Psoas muscle (tissue), 8 donors: ENCODE data around the gene TM9SF1. TPM values are rescaled to one million over a fixed set of nuclear protein-coding genes. Genes with fewer than 3 reads are reported as not detected.

Experiments
- ATAC-seq, 4 donors: fragments of 200-7000 bp; cut with Tn5 transposase; one replicate each; pipeline ENCODE4 v1.9.1; 2020; ENCODE audit warnings: moderate library complexity in 3 of 4, mild to moderate bottlenecking in 2 of 4
- DNase-seq, 2 donors: peaks; one replicate each; pipeline ENCODE4 v3.0.0-alpha.2; 2020
- H3K27ac ChIP-seq: fragments of 200-600 bp; one replicate; pipeline ENCODE4 v1.8.0; 2022
- H3K27me3 ChIP-seq, 3 donors: fragments of 200-600 bp in 1 of 3; one replicate each; pipeline versions ENCODE4 v1.6.1 to v1.8.0; 2013 to 2022; ENCODE audit warnings: low read length in 2 of 3, mild to moderate bottlenecking in 2 of 3, moderate library complexity in 1 of 3; ENCODE audit not compliant: insufficient read depth in 3 of 3
- H3K36me3 ChIP-seq, 2 donors: fragments of 200-600 bp in 1 of 2; one replicate each; pipeline versions ENCODE4 v1.6.1 to v1.8.0; 2013 to 2022; ENCODE audit warnings: low read depth in 1 of 2, mild to moderate bottlenecking in 1 of 2, moderate library complexity in 1 of 2; ENCODE audit not compliant: insufficient read depth in 1 of 2
- H3K4me1 ChIP-seq: fragments of 200-600 bp; one replicate; pipeline ENCODE4 v1.8.0; 2022
- H3K4me3 ChIP-seq: fragments of 200-600 bp; one replicate; pipeline ENCODE4 v1.8.0; 2022; ENCODE audit warnings: mild to moderate bottlenecking
- H3K9me3 ChIP-seq: fragments of 200-600 bp; one replicate; pipeline ENCODE4 v1.8.0; 2022
- WGBS, 3 donors: extraction: QIAGEN DNeasy Blood & Tissue Kit; methylation state at CpG; one replicate each; pipeline versions ENCODE4 v1.1.6 to v1.1.7; 2013; 5-methylcytosine and 5-hydroxymethylcytosine counted together
- intact Hi-C, 2 donors: fragments of 100-400 bp; cut with DNase I; formaldehyde crosslinking; loops; one replicate each; pipeline versions ENCODE4 v1.11.0 to v1.14.2; 2022
- polyA plus RNA-seq, 3 donors: library from polyadenylated mRNA; stranded (reverse); fragments of 200-250 nt; gene quantifications; one replicate each; pipeline ENCODE4 v1.2.3, GENCODE V29; 2013
- total RNA-seq, 4 donors: library from RNA; stranded (reverse); fragmentation: NEBNext Ultra II Directional in 2 of 4; extraction: Animal tissue kit (Norgen Biotek cat#: 25700) in 2 of 4; gene quantifications; one replicate each; pipeline versions ENCODE4 v1.2.1 to v1.2.4, GENCODE V29; 2021 to 2023
- TF ChIP-seq, protein P1 (sequence below): fragments of 200-600 bp; IDR thresholded peaks from one replicate; pipeline ENCODE4 v1.8.0; 2022; ENCODE audit warnings: antibody characterized with exemption
- donor health status: healthy with polysubstance abuse.
- donor health status: DM: no; HTN: no; CAD: no; lungs with moderate emphysema.
- donor health status: Bipolar disorder and iron deficiency.
- donor health status: healthy.
- donor health status: DM: yes; HTN: yes; CAD: no.
- donor health status: DM: no; HTN: no; CAD: no.
- donor health status: DM: no; HTN: no; CAD: no.
- donor health status: DM: yes; HTN: yes; CAD: no.

Gene TM9SF1
- total and polyA plus RNA-seq, 7 donors = 21.0 to 43.4 (median 22.0) TPM

DNA sequence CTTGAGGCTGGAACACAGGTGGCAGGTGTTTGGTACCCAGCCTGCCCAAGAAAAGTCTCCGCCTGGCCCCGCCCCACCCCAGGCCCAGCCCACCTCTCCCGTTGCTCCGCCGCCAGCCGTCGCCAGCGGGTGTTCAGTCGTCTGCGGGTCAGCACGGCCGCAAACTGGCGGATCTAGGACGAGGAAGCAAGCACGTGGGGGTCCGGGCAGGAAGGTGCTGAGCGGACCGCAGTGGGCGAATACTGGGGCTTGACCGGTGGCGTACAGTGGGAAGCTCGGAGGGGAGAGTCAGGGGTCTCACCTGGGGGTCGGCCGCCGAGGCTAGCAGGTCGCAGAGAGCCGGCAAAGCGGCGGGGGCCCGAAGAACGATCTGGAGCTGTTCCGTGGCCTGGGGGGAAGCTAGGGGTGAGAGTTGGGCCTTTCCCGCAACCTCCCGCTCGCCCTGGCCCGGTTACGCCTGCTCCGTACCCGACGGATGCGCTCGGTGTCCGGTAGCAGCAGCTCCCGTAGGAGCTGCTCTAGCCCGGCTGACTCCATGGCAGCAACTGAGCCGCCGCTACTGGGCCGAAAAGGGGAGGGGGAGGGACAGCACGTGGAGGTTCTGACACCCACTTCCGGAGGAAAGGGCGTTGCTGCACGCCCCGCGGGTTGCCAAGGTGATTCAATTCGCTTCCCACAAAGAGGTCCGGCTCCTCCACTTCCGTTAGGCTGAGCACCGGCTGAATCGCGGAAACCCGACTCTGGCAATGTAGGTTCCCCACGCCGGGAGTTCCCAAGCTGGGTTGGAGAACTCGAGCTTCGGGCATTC, 6.8 kb downstream of the TM9SF1 start, which contains the start of gene IPO4:
Gene IPO4 (minus strand): TSS at position 566 of the 808 bp plus-strand sequence. CDS start 29 bp downstream, at position 537.
- Histone ChIP-seq H3K27me3 (no peaks in the 10 kb centered on the region), H3K36me3 (peaks cover 6 to 73% of the 10 kb centered on the region in 2 donors), H3K27ac (peak within 1 kb of the TSS; percentile 94), H3K4me1 (peaks cover 21% of the 10 kb centered on the region), H3K9me3 (no peaks in the 10 kb centered on the region), H3K4me3 (peak within 1 kb of the TSS; percentile 90)
- peak; percentile 95 to 97 (median 96) for ATAC-seq
- DNase-seq = peak; percentile 95 to 98
- WGBS, 3 donors = 0 to 1% (median 0%) methylated on average over 60 to 65 of the region's 65 CpGs
- TF ChIP-seq, protein P1, sequence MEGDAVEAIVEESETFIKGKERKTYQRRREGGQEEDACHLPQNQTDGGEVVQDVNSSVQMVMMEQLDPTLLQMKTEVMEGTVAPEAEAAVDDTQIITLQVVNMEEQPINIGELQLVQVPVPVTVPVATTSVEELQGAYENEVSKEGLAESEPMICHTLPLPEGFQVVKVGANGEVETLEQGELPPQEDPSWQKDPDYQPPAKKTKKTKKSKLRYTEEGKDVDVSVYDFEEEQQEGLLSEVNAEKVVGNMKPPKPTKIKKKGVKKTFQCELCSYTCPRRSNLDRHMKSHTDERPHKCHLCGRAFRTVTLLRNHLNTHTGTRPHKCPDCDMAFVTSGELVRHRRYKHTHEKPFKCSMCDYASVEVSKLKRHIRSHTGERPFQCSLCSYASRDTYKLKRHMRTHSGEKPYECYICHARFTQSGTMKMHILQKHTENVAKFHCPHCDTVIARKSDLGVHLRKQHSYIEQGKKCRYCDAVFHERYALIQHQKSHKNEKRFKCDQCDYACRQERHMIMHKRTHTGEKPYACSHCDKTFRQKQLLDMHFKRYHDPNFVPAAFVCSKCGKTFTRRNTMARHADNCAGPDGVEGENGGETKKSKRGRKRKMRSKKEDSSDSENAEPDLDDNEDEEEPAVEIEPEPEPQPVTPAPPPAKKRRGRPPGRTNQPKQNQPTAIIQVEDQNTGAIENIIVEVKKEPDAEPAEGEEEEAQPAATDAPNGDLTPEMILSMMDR = no peak
- intact Hi-C loops = loop anchor here in 1 of 2 donors (2.0 kb wide), 1 partner anchor 26 kb away; no protein-coding TSS in a partner anchor

DNA sequence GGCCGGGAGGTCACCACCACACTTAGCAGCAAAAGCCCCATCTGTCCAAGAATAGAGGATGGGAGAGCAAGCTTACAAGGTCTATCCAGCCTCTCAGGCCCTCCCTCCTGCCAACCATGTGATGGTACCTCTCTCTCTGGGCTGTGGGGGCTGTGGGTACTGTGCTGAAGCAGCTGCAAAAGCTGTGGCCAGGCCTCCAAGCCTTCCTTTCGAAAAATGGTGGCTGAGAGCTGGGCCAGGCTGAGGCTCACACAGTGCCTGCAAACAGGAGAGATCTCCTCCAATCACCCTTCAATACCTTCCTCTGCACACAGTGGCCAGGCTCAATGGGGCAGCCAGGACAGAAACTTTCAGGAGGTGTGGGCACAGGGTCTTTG, 7.7 kb downstream of the TM9SF1 start:
- WGBS, 3 donors = 59 to 76% (median 74%) methylated on average over 2 of the region's 2 CpGs
- ATAC-seq (no peak), DNase-seq (peak in 1 of 2 donors; percentile 34)
- Histone ChIP-seq H3K27me3 (no peaks in the 10 kb centered on the region), H3K36me3 (peaks cover 6 to 73% of the 10 kb centered on the region in 2 donors), H3K27ac (peak overlapping the region; percentile 94), H3K4me3 (peak overlapping the region; percentile 90), H3K9me3 (no peaks in the 10 kb centered on the region), H3K4me1 (peaks cover 21% of the 10 kb centered on the region)
- intact Hi-C loops = no loop called here
- TF ChIP-seq, protein P1 = no peak

DNA sequence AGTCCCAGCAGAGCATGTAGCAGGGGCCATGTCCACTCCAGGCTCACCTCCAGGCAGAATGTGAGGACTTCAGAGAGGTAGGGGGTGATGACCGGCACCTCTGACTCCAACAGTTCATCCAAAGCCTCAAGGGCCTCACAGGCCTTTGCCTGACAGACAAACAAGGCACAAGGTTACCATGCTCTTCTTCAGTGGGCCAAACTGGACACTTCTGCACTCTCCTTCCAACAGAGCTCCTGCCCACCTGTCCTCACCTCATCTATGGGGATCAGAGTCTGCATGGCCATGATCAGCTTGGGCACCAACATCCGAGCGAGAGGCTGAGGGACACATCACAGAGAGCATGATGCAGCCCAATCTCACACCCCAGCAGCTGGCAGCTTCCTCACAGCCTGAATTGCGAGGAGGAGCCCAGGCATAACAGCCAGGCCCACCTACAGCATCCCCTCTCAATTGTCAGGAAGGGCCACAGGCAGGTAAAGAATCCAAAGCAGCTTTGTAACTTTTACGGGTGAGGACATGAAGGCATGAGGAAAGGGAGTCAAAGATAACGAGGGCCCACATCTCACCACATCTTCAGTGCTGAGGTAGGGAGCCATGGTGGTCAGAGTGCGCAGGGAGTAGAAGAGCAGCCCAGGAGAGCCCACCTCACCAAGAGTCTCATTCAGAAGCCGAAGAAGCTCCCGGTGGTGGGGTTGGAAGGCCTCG, 8.3 kb downstream of the TM9SF1 start:
- H3K27ac ChIP-seq = no peak overlapping the region

GRCh38 chr14:24185741-24186140, 9.5 kb downstream of the TM9SF1 start:
- Histone ChIP-seq H3K27ac (no peak overlapping the region), H3K36me3 (peaks cover 6 to 76% of the 10 kb centered on the region in 2 donors), H3K9me3 (no peaks in the 10 kb centered on the region), H3K27me3 (no peaks in the 10 kb centered on the region), H3K4me1 (peaks cover 21% of the 10 kb centered on the region), H3K4me3 (no peak overlapping the region)
- WGBS, 3 donors = 92 to 94% (median 92%) methylated on average over 11 of the region's 11 CpGs
- intact Hi-C loops = no loop called here
- ATAC-seq (no peak), DNase-seq (peak in 1 of 2 donors; percentile 37)
- TF ChIP-seq, protein P1 = no peak

More for the DNA sequence above, 8.3 kb downstream of the TM9SF1 start:
- ATAC-seq (no peak), DNase-seq (peak in 1 of 2 donors; percentile 39)
- Histone ChIP-seq H3K4me1 (peaks cover 21% of the 10 kb centered on the region), H3K4me3 (peak overlapping the region; percentile 90), H3K9me3 (no peaks in the 10 kb centered on the region), H3K36me3 (peaks cover 6 to 73% of the 10 kb centered on the region in 2 donors), H3K27me3 (no peaks in the 10 kb centered on the region)
- WGBS, 3 donors = 89 to 97% (median 91%) methylated on average over 10 of the region's 10 CpGs
- intact Hi-C loops = no loop called here
- TF ChIP-seq, protein P1 = no peak
